HUES6 (cell line): ENCODE results near the gene CDT1.

Experiments used
- H3K27ac ChIP-seq: 2 replicates; pipeline ENCODE4 v1.7.0; 2013; ENCODE audit warnings: low read depth, mild to moderate bottlenecking, low read length, inconsistent platforms
- H3K27me3 ChIP-seq: 2 replicates; pipeline ENCODE4 v1.6.1; 2013; ENCODE audit warnings: low read length; ENCODE audit not compliant: control insufficient read depth, insufficient read depth
- H3K36me3 ChIP-seq: 2 replicates; pipeline ENCODE4 v1.6.1; 2013; ENCODE audit warnings: low read length; ENCODE audit not compliant: control insufficient read depth, insufficient read depth
- H3K4me1 ChIP-seq: 2 replicates; pipeline ENCODE4 v1.6.1; 2013; ENCODE audit warnings: low read length; ENCODE audit not compliant: control insufficient read depth, insufficient read depth
- H3K4me3 ChIP-seq: 2 replicates; pipeline ENCODE4 v1.5.1; 2013; ENCODE audit warnings: low read depth, low read length
- H3K9ac ChIP-seq: one replicate; pipeline ENCODE4 v1.6.1; 2013; ENCODE audit warnings: mild to moderate bottlenecking, low read length
- H3K9me3 ChIP-seq: 2 replicates; pipeline ENCODE4 v1.6.1; 2013; ENCODE audit warnings: low read depth, low read length; ENCODE audit not compliant: control insufficient read depth, insufficient read depth

The CDT1 gene

DNA sequence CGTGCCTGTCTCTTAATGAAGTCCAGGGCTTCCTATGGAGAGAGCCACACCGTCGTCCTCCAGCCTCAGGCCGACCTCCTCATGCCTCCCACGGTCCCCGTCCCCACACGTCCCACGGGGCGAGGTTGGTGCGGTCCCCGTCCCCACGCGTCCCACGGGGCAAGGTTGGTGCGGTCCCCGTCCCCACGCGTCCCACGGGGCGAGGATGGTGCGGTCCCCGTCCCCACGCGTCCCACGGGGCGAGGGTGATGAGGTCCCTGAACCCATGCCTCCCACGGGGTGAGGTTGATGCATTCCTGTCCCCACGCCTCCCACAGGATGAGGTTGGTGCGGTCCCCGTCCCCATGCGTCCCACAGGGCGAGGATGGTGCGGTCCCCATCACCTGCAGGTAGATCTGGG is 32.2 kb downstream of the CDT1 start:
- H3K27ac ChIP-seq, result no peak overlapping the region
- H3K9ac ChIP-seq, result no peak overlapping the region
- H3K36me3 ChIP-seq, result peaks cover 27% of the 10 kb centered on the region
- H3K4me1 ChIP-seq, result no peaks in the 10 kb centered on the region
- H3K27me3 ChIP-seq, result no peaks in the 10 kb centered on the region
- no peaks in the 10 kb centered on the region for H3K9me3 ChIP-seq
- no peak overlapping the region for H3K4me3 ChIP-seq

- Histone ChIP-seq H3K36me3 (peaks cover 28% of the 10 kb centered on the region), H3K4me3 (no peak overlapping the region), H3K4me1 (no peaks in the 10 kb centered on the region), H3K27me3 (no peaks in the 10 kb centered on the region), H3K27ac (no peak overlapping the region), H3K9ac (no peak overlapping the region), H3K9me3 (no peaks in the 10 kb centered on the region)
Measured at GRCh38 chr16:88836791-88837190, 33.2 kb downstream of the CDT1 start.

DNA sequence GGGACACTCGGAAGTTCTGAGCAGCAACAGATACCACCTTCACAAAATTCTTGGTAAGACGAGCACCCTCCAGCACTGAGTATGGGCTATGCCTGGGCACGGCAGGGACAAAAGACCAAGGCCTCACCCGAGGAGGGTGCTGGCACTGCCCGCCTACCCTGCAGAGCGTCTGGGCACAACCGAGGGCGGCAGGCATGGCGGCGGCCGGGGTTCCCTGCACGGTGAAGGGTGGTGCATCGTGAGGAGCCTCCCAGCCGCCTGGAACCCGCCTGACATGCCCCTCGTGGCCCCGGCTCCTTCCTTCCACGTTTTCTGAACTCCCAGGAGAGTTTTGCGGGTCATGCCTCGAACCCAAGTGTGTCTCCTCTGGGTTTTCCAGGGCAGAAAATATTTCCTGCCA is 34.2 kb downstream of the CDT1 start:
- Histone ChIP-seq H3K36me3 (peaks cover 28% of the 10 kb centered on the region), H3K27ac (no peak overlapping the region)

GRCh38 chr16:88838566-88838965 is 35.0 kb downstream of the CDT1 start:
- no peaks in the 10 kb centered on the region for H3K9me3 ChIP-seq
- H3K4me3 ChIP-seq, result no peak overlapping the region
- H3K27me3 ChIP-seq, result no peaks in the 10 kb centered on the region
- H3K36me3 ChIP-seq, result peaks cover 28% of the 10 kb centered on the region
- H3K27ac ChIP-seq, result no peak overlapping the region
- H3K4me1 ChIP-seq, result no peaks in the 10 kb centered on the region
- no peak overlapping the region for H3K9ac ChIP-seq

More for the DNA sequence above, 34.2 kb downstream of the CDT1 start:
- H3K27me3 ChIP-seq, result no peaks in the 10 kb centered on the region
- H3K4me3 ChIP-seq, result no peak overlapping the region
- no peaks in the 10 kb centered on the region for H3K9me3 ChIP-seq
- no peaks in the 10 kb centered on the region for H3K4me1 ChIP-seq
- no peak overlapping the region for H3K9ac ChIP-seq

DNA sequence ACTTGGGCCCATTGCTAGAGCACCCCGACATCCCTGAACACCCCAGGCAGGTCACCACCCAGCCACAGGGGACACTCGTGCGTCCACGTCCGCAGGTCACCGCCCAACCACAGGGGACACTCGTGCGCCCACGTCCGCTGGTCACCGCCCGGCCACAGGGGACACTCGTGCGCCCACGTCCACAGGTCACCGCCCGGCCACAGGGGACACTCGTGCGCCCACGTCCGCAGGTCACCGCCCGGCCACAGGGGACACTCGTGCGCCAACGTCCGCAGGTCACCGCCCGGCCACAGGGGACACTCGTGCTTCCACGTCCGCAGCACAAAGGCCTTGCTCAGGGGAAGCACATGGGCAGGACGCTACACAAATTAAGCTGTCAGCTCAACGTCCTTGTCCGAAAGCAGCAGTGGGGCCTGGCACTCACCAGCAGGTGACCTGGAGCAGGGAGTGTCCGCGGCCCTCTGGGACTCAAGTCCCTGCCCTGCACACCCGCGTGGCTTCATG is 35.5 kb downstream of the CDT1 start:
- Histone ChIP-seq H3K27me3 (no peaks in the 10 kb centered on the region), H3K9ac (no peak overlapping the region), H3K27ac (no peak overlapping the region), H3K4me1 (no peaks in the 10 kb centered on the region), H3K36me3 (peaks cover 28% of the 10 kb centered on the region), H3K9me3 (no peaks in the 10 kb centered on the region), H3K4me3 (no peak overlapping the region)

DNA sequence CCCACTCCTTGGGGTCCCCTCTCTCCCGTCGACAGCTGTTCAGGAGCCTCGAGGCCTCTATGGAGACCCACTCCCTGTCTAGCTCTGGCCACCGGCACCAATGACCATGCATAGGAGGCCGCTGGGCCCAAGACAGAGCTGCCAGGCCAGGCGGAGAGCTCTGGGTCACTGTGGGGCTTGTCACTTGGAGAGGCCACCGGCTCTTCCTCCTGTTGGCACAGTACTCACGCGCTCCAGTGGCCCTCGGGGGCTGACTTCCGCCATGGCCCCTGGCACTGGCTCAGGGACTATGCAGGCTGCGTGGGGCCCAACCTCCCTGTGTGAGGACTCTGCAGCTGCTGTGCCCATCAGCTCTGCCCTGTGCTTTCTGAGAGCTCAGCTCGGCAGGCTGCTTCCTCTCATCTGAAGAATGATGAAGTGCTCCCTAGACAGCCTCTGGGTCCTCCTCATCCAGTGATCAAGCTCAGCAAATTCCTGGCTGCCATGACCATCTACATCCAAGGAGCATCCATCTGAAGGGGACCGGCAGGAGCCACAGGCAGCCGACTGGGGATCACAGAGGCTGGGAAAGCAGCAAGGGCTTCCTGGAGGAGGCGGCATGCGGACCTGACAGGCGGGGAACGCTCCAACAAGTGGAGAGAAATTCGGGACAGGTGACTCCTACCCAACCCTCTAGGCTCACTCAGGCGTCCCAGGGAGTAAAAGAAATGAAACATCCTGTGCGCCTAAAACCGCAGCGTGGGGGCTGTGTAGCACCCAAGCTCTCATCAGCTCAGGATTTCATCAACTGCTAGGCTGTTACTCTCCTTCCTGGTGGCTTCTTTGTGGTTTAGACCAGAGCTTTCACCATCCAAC is 36.4 kb downstream of the CDT1 start:
- no peak overlapping the region for H3K9ac ChIP-seq
- no peaks in the 10 kb centered on the region for H3K4me1 ChIP-seq
- no peak overlapping the region for H3K27ac ChIP-seq
- H3K36me3 ChIP-seq, result peaks cover 24% of the 10 kb centered on the region
- no peak overlapping the region for H3K4me3 ChIP-seq
- H3K27me3 ChIP-seq, result no peaks in the 10 kb centered on the region
- no peaks in the 10 kb centered on the region for H3K9me3 ChIP-seq

DNA sequence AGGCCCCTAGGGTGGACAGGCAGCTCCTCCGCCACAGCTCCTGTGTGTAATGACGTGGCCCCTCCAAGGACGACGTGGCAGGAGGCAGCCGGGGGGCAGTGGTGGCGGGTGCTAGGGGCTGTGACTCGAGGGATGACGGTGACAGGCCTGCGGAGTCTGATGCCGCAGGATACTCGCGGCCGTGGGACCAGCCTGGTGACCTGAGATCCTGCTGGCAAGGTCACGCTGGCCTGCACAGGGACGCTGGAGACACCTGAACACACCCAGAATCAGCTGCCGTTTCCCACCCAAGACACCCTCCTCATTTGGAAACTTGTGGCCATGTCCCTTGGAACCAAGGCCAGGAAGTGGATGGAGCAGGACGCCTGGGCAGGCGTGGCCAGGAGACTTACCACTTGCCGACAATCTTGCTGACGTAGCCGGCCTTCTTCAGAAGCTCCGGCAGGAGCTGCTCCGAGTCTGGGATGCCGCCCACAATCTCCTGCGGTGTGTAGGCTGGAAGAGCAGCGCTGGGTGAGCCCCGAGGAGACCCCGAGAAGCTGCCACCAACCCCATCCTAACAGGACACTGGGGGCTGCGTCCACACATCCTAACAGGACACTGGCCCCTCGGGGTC is 37.1 kb downstream of the CDT1 start:
- H3K27me3 ChIP-seq, result no peaks in the 10 kb centered on the region
- no peak overlapping the region for H3K4me3 ChIP-seq
- peaks cover 17% of the 10 kb centered on the region for H3K36me3 ChIP-seq
- H3K27ac ChIP-seq, result no peak overlapping the region
- no peaks in the 10 kb centered on the region for H3K9me3 ChIP-seq
- no peaks in the 10 kb centered on the region for H3K4me1 ChIP-seq
- no peak overlapping the region for H3K9ac ChIP-seq

DNA sequence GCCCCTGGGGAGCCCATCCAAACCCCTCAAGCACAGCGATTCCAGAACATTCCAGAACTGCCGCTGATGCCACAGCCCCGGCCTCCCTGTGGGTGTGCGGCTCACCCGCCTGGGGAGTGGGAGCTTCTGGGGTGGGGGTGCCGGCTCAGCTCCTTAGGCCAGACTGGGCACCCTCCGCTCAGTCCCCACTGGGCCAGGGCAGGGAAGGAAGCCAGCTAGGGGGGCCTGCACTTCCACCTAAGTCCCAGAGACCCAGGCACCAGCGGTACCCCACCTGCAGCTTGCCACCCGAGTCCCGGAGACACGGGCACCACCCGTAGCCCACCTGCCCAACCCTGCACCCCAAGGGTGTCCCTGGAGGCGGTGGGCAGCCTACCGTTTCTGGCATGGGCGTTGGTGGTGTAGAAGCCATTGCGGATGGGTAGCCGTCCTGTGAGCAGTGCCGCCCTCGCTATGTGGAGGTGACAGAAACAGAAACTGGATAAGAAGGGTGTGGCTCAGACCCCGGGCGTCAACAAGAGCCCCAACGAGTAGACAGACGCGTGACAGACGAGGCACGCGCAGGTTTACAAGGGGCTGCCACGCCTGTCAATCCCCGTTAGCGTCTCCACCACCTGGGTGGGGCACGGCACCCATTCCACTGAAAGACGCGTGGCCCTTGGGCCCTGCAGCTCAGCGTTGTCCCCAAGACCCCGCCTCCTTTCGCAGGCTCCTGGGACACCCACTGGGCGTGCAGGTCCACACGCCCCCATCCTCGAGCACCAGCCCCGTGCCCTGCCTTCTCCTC is 38.1 kb downstream of the CDT1 start:
- no peaks in the 10 kb centered on the region for H3K4me1 ChIP-seq
- H3K4me3 ChIP-seq, result no peak overlapping the region
- H3K36me3 ChIP-seq, result peaks cover 17% of the 10 kb centered on the region
- H3K9ac ChIP-seq, result no peak overlapping the region
- H3K27ac ChIP-seq, result no peak overlapping the region
- no peaks in the 10 kb centered on the region for H3K27me3 ChIP-seq
- H3K9me3 ChIP-seq, result no peaks in the 10 kb centered on the region

DNA sequence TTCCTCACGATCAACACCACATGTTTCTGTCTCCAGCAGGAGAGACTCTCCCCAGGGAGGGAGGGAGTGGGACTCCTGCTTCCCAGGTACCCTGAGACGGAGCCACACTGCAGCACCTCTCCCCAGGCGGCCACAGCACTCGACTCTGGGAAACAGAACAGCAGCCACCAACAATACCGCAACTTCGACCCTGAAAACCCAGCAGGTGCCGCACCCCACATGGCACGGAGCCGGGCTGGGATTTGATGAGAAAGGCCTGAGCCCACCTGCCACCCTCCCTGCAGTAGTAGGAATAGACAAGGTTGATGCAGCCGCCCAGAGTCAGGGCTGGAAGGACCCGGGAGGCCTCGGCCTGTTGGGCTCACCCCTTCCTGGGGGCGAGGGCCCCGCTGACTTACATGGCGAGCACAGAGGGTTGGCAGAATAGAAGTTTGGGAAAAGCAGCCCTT is 38.7 kb downstream of the CDT1 start:
- no peaks in the 10 kb centered on the region for H3K9me3 ChIP-seq
- H3K4me3 ChIP-seq, result no peak overlapping the region
- H3K27ac ChIP-seq, result no peak overlapping the region
- H3K36me3 ChIP-seq, result peaks cover 17% of the 10 kb centered on the region
- H3K27me3 ChIP-seq, result no peaks in the 10 kb centered on the region
- H3K9ac ChIP-seq, result no peak overlapping the region
- no peaks in the 10 kb centered on the region for H3K4me1 ChIP-seq

DNA sequence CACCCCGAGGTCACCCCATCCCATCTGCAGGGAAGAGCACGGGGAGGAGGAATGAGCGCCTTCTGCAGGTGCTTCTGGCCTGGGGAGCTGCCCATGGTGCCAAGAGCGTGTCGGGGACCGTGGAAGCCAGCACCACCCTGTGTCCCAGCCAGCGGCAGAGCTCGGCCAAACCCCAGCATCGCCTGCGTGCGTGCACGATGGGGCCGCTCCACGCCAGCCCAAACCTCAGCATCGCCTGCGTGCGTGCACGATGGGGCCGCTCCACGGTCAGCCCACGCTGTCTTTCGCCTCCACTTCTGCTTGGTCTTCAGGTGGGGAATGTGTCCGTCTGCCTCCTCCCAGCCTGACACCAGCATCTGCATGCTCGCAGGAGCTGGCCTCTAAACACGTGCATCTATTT is 39.2 kb downstream of the CDT1 start:
- no peaks in the 10 kb centered on the region for H3K9me3 ChIP-seq
- no peaks in the 10 kb centered on the region for H3K27me3 ChIP-seq
- no peak overlapping the region for H3K4me3 ChIP-seq
- peaks cover 17% of the 10 kb centered on the region for H3K36me3 ChIP-seq
- no peaks in the 10 kb centered on the region for H3K4me1 ChIP-seq
- no peak overlapping the region for H3K9ac ChIP-seq
- no peak overlapping the region for H3K27ac ChIP-seq

GRCh38 chr16:88843256-88843655 is 39.7 kb downstream of the CDT1 start:
- Histone ChIP-seq H3K27ac (no peak overlapping the region), H3K27me3 (no peaks in the 10 kb centered on the region), H3K4me1 (no peaks in the 10 kb centered on the region), H3K36me3 (peaks cover 17% of the 10 kb centered on the region), H3K4me3 (no peak overlapping the region), H3K9me3 (no peaks in the 10 kb centered on the region), H3K9ac (no peak overlapping the region)
